ENCODE measurements around the gene KLK4. TPM values are rescaled to one million over a fixed set of nuclear protein-coding genes. Genes with fewer than 3 reads are reported as not detected.

KLK4 gene
- polyA plus RNA-seq, 3 donors = not detected

GRCh38 chr19:50932690-50933083 is 21.5 kb upstream of the KLK4 start:
- no peaks in the 10 kb centered on the region for H3K4me1 ChIP-seq (ENCODE audit: control insufficient read depth in 1 of 2, insufficient read depth in 2 of 2, low read length in 2 of 2)
- no peaks in the 10 kb centered on the region for H3K36me3 ChIP-seq (replicated peaks in 1 of 2; ENCODE audit: control insufficient read depth in 1 of 2, insufficient read depth in 2 of 2, low read length in 2 of 2)
- no peak for DNase-seq
- H4K20me1 ChIP-seq (ENCODE audit: insufficient read depth, low read length) = no peaks in the 10 kb centered on the region
- no peak overlapping the region for H3K4me3 ChIP-seq (replicated peaks in 1 of 3; ENCODE audit: low read depth in 2 of 3, low read length in 3 of 3)
- no peak overlapping the region for H2AFZ ChIP-seq (ENCODE audit: insufficient read depth, low read depth, low read length, poor library complexity, severe bottlenecking)
- H3K9me3 ChIP-seq (replicated peaks in 1 of 2; ENCODE audit: control insufficient read depth in 1 of 2, insufficient read depth in 1 of 2, low read length in 2 of 2) = no peaks in the 10 kb centered on the region
- Mint-ChIP-seq H3K4me1 (peaks cover 2% of the 10 kb centered on the region), H3K27ac (no peak overlapping the region), H3K9me3 (peaks cover 0 to 2% (median 0%) of the 10 kb centered on the region in 7 donors), H3K4me3 (no peak overlapping the region), H3K36me3 (no peaks in the 10 kb centered on the region), H3K27me3 (ENCODE audit: low read depth in 3 of 3) (peaks cover 15 to 29% (median 28%) of the 10 kb centered on the region in 3 donors)
- H3K4me2 ChIP-seq (replicated peaks; ENCODE audit: extremely low read depth, low read length, poor library complexity, severe bottlenecking) = no peak overlapping the region
- H3K9ac ChIP-seq (ENCODE audit: insufficient read depth, low read length, poor library complexity, severe bottlenecking) = no peak overlapping the region
- TF ChIP-seq CTCF (IDR thresholded peaks at IDR 0.05) = no peak
- no peaks in the 10 kb centered on the region for H3K79me2 ChIP-seq (ENCODE audit: insufficient read depth, low read length)
- H3K27me3 ChIP-seq (ENCODE audit: control insufficient read depth in 2 of 2, insufficient read depth in 2 of 2, low read length in 2 of 2) = peaks cover 0 to 4% of the 10 kb centered on the region in 2 donors
- no peak overlapping the region for H3K27ac ChIP-seq (ENCODE audit: low read depth in 1 of 2, low read length in 2 of 2)
- WGBS (ENCODE audit: insufficient coverage) = no CpG with 5 or more reads among the region's 4 CpGs
- intact Hi-C loops (cut with micrococcal nuclease) = no loop called here

GRCh38 chr19:50932018-50932689 is 21.0 kb upstream of the KLK4 start:
- no peak overlapping the region for H3K27ac ChIP-seq (ENCODE audit: low read depth in 1 of 2, low read length in 2 of 2)
- intact Hi-C loops (cut with micrococcal nuclease) = no loop called here
- H3K4me1 Mint-ChIP-seq = peaks cover 2% of the 10 kb centered on the region
- H3K79me2 ChIP-seq (ENCODE audit: insufficient read depth, low read length) = no peaks in the 10 kb centered on the region
- WGBS (ENCODE audit: insufficient coverage) = 84% methylated on average over 10 of the region's 11 CpGs
- no peaks in the 10 kb centered on the region for H3K36me3 Mint-ChIP-seq
- no peak overlapping the region for H3K27ac Mint-ChIP-seq
- no peak for TF ChIP-seq CTCF (IDR thresholded peaks at IDR 0.05)
- H3K4me3 ChIP-seq (replicated peaks in 1 of 3; ENCODE audit: low read depth in 2 of 3, low read length in 3 of 3) = no peak overlapping the region
- peaks cover 14 to 29% (median 28%) of the 10 kb centered on the region in 3 donors for H3K27me3 Mint-ChIP-seq (ENCODE audit: low read depth in 3 of 3)
- H4K20me1 ChIP-seq (ENCODE audit: insufficient read depth, low read length) = no peaks in the 10 kb centered on the region
- H3K36me3 ChIP-seq (replicated peaks in 1 of 2; ENCODE audit: control insufficient read depth in 1 of 2, insufficient read depth in 2 of 2, low read length in 2 of 2) = no peaks in the 10 kb centered on the region
- no peak overlapping the region for H3K9ac ChIP-seq (ENCODE audit: insufficient read depth, low read length, poor library complexity, severe bottlenecking)
- peaks cover 0 to 4% of the 10 kb centered on the region in 2 donors for H3K27me3 ChIP-seq (ENCODE audit: control insufficient read depth in 2 of 2, insufficient read depth in 2 of 2, low read length in 2 of 2)
- H3K4me2 ChIP-seq (replicated peaks; ENCODE audit: extremely low read depth, low read length, poor library complexity, severe bottlenecking) = no peak overlapping the region
- no peak overlapping the region for H3K4me3 Mint-ChIP-seq
- no peak for DNase-seq
- H3K9me3 ChIP-seq (replicated peaks in 1 of 2; ENCODE audit: control insufficient read depth in 1 of 2, insufficient read depth in 1 of 2, low read length in 2 of 2) = no peaks in the 10 kb centered on the region
- no peaks in the 10 kb centered on the region for H3K4me1 ChIP-seq (ENCODE audit: control insufficient read depth in 1 of 2, insufficient read depth in 2 of 2, low read length in 2 of 2)
- H2AFZ ChIP-seq (ENCODE audit: insufficient read depth, low read depth, low read length, poor library complexity, severe bottlenecking) = no peak overlapping the region
- H3K9me3 Mint-ChIP-seq = peaks cover 0 to 2% (median 0%) of the 10 kb centered on the region in 7 donors
